HuH-7.5 (cell line): ENCODE measurements around the gene NAA35.

Source experiments
- DNase-seq: peaks from one replicate; pipeline ENCODE4 v3.0.0; 2011; ENCODE audit warnings: low spot score

NAA35 gene

GRCh38 chr9:86062845-86063693 is 122.1 kb downstream of the NAA35 start:
- peak; percentile 28 for DNase-seq

- DNase-seq: no peak
Measured at GRCh38 chr9:86064220-86064619, 123.3 kb downstream of the NAA35 start.

- no peak for DNase-seq
Measured at GRCh38 chr9:86069206-86069869, 128.4 kb downstream of the NAA35 start.
